ENCODE measurements around the gene XPO1. TPM values are rescaled to one million over a fixed set of nuclear protein-coding genes. Genes with fewer than 3 reads are reported as not detected.

The XPO1 gene
- total RNA-seq, 1 experiment from 2014 or later, result 272 TPM

DNA sequence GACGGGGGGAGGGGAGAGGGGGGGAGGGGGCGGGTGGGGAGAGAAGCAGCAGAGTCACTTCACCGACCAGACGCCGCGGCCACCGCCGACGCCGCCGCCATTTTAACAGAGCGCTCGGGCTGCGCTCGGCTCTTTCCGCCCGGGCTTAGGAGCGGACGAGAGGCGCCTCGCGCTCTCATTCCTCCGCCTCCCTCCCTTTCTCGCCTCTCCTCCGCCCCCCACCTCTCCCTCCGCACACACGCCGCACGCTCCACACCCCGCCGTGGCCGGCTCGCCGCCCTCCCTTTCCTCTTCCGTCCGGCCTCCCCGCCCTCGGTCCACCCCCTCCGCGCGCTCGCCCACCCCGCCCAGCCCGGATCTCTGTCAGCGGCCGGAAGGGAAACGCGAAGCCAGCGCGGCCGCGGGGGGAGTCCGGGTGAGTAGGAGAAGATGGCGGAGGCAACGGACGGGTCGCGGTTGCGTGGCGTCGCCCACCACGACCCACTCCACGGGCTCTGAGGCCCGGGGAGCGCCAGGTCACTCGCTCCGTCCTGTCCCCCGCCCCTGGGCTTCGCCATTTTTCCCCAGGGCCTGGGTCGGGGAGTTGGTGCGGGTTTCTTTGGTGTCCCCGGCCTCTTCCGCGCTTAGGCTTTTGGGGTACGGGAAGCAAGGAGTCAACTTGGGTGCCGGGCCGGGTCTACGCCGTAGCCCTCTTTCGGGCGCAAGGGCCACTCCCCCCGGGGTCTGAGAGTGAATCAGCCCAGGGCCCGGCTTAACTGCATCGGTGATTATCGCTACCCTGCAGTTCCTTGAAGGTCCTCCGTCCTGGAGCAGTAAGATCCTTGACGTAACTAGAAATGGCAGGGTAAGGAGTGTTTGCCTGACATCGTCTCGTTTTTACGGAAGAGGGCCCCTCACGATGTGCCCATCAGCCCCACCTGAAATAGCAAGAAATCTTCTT is 66.9 kb downstream of the XPO1 start, which contains the start of gene USP34 (continued):
- TF ChIP-seq NR2C2 (CRISPR knock-in tag; IDR thresholded peaks at IDR 0.05) (no peak), FOXK1 (CRISPR knock-in tag; IDR thresholded peaks at IDR 0.05) (no peak; the same call in 1 of the 2 replicates), NFE2L1 (CRISPR knock-in tag; IDR thresholded peaks at IDR 0.05) (no peak), ZNF423 (CRISPR knock-in tag; IDR thresholded peaks at IDR 0.05) (no peak), ZNF281 (CRISPR knock-in tag; IDR thresholded peaks at IDR 0.05) (no peak; the same call in 1 of the 2 replicates), TP53 (CRISPR knock-in tag; IDR thresholded peaks at IDR 0.05) (no peak), OVOL2 (CRISPR knock-in tag; IDR thresholded peaks at IDR 0.05; ENCODE audit: borderline replicate concordance) (no peak), ZBTB21 (CRISPR knock-in tag; IDR thresholded peaks at IDR 0.05; ENCODE audit: borderline replicate concordance) (no peak), GTF2I (CRISPR knock-in tag; conservative IDR thresholded peaks at IDR 0.05) (no peak), PRRX2 (CRISPR knock-in tag; IDR thresholded peaks at IDR 0.05) (no peak), ATF2 (CRISPR knock-in tag; IDR thresholded peaks at IDR 0.05; ENCODE audit: borderline replicate concordance, low read depth) (no peak), ZBTB43 (CRISPR knock-in tag; IDR thresholded peaks at IDR 0.05) (0 out of 2 replicates have a peak, but pooled peaks have one; percentile 29), USF2 (CRISPR knock-in tag; IDR thresholded peaks at IDR 0.05) (no peak), CREM (CRISPR knock-in tag; IDR thresholded peaks at IDR 0.05) (peak; percentile 31; the same call in 1 of the 2 replicates), GABPB1 (CRISPR knock-in tag; IDR thresholded peaks at IDR 0.05) (peak; percentile 56; the same call in 1 of the 2 replicates), SMAD4 (CRISPR knock-in tag; IDR thresholded peaks at IDR 0.05) (no peak), CBFB (CRISPR knock-in tag; IDR thresholded peaks at IDR 0.05; ENCODE audit: low read depth) (no peak), ZNF121 (CRISPR knock-in tag; IDR thresholded peaks at IDR 0.05) (no peak), TEAD4 (CRISPR knock-in tag; IDR thresholded peaks at IDR 0.05) (no peak), IRF2 (CRISPR knock-in tag; IDR thresholded peaks at IDR 0.05; ENCODE audit: borderline replicate concordance, low read depth) (no peak), ZNF232 (CRISPR knock-in tag; IDR thresholded peaks at IDR 0.05) (peak; percentile 74)
- TF ChIP-seq, protein P1, sequence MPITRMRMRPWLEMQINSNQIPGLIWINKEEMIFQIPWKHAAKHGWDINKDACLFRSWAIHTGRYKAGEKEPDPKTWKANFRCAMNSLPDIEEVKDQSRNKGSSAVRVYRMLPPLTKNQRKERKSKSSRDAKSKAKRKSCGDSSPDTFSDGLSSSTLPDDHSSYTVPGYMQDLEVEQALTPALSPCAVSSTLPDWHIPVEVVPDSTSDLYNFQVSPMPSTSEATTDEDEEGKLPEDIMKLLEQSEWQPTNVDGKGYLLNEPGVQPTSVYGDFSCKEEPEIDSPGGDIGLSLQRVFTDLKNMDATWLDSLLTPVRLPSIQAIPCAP (CRISPR knock-in tag; IDR thresholded peaks at IDR 0.05), result no peak
- TF ChIP-seq, protein P2, sequence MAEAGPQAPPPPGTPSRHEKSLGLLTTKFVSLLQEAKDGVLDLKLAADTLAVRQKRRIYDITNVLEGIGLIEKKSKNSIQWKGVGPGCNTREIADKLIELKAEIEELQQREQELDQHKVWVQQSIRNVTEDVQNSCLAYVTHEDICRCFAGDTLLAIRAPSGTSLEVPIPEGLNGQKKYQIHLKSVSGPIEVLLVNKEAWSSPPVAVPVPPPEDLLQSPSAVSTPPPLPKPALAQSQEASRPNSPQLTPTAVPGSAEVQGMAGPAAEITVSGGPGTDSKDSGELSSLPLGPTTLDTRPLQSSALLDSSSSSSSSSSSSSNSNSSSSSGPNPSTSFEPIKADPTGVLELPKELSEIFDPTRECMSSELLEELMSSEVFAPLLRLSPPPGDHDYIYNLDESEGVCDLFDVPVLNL (CRISPR knock-in tag; IDR thresholded peaks at IDR 0.05; ENCODE audit: borderline replicate concordance, low read depth), result no peak
- TF ChIP-seq, protein P3, sequence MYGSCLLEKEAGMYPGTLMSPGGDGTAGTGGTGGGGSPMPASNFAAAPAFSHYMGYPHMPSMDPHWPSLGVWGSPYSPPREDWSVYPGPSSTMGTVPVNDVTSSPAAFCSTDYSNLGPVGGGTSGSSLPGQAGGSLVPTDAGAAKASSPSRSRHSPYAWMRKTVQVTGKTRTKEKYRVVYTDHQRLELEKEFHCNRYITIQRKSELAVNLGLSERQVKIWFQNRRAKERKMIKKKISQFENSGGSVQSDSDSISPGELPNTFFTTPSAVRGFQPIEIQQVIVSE (CRISPR knock-in tag; IDR thresholded peaks at IDR 0.05; ENCODE audit: borderline replicate concordance), result no peak
- TF ChIP-seq, protein P4, sequence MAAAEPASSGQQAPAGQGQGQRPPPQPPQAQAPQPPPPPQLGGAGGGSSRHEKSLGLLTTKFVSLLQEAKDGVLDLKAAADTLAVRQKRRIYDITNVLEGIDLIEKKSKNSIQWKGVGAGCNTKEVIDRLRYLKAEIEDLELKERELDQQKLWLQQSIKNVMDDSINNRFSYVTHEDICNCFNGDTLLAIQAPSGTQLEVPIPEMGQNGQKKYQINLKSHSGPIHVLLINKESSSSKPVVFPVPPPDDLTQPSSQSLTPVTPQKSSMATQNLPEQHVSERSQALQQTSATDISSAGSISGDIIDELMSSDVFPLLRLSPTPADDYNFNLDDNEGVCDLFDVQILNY (CRISPR knock-in tag; IDR thresholded peaks at IDR 0.05), result 0 out of 2 replicates have a peak, but pooled peaks have one; percentile 31
- TF ChIP-seq, protein P5, sequence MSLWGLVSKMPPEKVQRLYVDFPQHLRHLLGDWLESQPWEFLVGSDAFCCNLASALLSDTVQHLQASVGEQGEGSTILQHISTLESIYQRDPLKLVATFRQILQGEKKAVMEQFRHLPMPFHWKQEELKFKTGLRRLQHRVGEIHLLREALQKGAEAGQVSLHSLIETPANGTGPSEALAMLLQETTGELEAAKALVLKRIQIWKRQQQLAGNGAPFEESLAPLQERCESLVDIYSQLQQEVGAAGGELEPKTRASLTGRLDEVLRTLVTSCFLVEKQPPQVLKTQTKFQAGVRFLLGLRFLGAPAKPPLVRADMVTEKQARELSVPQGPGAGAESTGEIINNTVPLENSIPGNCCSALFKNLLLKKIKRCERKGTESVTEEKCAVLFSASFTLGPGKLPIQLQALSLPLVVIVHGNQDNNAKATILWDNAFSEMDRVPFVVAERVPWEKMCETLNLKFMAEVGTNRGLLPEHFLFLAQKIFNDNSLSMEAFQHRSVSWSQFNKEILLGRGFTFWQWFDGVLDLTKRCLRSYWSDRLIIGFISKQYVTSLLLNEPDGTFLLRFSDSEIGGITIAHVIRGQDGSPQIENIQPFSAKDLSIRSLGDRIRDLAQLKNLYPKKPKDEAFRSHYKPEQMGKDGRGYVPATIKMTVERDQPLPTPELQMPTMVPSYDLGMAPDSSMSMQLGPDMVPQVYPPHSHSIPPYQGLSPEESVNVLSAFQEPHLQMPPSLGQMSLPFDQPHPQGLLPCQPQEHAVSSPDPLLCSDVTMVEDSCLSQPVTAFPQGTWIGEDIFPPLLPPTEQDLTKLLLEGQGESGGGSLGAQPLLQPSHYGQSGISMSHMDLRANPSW (CRISPR knock-in tag; conservative IDR thresholded peaks at IDR 0.05; ENCODE audit: low read depth), result no peak
